Fibroblast of lung (primary cell): ENCODE data around the gene TUBB4B. TPM values are rescaled to one million over a fixed set of nuclear protein-coding genes. Genes with fewer than 3 reads are reported as not detected.

ENCODE experiments used
- DNase-seq, 2 donors: peaks; one replicate each; pipeline versions ENCODE4 v3.0.0 to v3.0.0-alpha.2; 2010; ENCODE audit warnings: low read depth in 2 of 2
- H2AFZ ChIP-seq: 2 replicates; pipeline ENCODE4 v1.5.1; 2012; ENCODE audit warnings: low read length, control low read depth, inconsistent platforms
- H3K27ac ChIP-seq: 2 replicates; pipeline ENCODE4 v1.5.1; 2011; ENCODE audit warnings: low read length, control low read depth; ENCODE audit not compliant: insufficient read depth
- H3K27me3 ChIP-seq: 2 replicates; pipeline ENCODE4 v1.5.1; 2011; ENCODE audit warnings: mild to moderate bottlenecking, low read length; ENCODE audit not compliant: control insufficient read depth, insufficient read depth
- H3K36me3 ChIP-seq: 2 replicates; pipeline ENCODE4 v1.5.1; 2011; ENCODE audit warnings: low read length; ENCODE audit not compliant: control insufficient read depth, insufficient read depth
- H3K4me1 ChIP-seq: 2 replicates; pipeline ENCODE4 v1.5.1; 2011; ENCODE audit warnings: low read length; ENCODE audit not compliant: control insufficient read depth, insufficient read depth; ENCODE audit errors: extremely low read depth
- H3K4me2 ChIP-seq: 2 replicates; pipeline ENCODE4 v1.5.1; 2011; ENCODE audit warnings: low read length, control low read depth; ENCODE audit not compliant: insufficient read depth; ENCODE audit errors: extremely low read depth
- H3K4me3 ChIP-seq, 4 experiments: fragments of 200-600 bp in 1 of 4; sonication (generic) in 1 of 4; replicated peaks in 1 of 4; 2 replicates each; pipeline ENCODE4 v1.5.1; 2011 to 2016; ENCODE audit warnings: low read length in 4 of 4, low read depth in 3 of 4, mild to moderate bottlenecking in 3 of 4, control low read depth in 2 of 4, inconsistent platforms in 1 of 4, mixed read lengths in 1 of 4; ENCODE audit not compliant: insufficient read depth in 1 of 4; ENCODE audit errors: control extremely low read depth in 1 of 4
- H3K79me2 ChIP-seq: 2 replicates; pipeline ENCODE4 v1.5.1; 2012; ENCODE audit warnings: mild to moderate bottlenecking, low read length, inconsistent platforms; ENCODE audit not compliant: control insufficient read depth, insufficient read depth
- H3K9ac ChIP-seq: 2 replicates; pipeline ENCODE4 v1.5.1; 2011; ENCODE audit warnings: mild to moderate bottlenecking, low read length, control low read depth; ENCODE audit not compliant: insufficient read depth
- H3K9me3 ChIP-seq: 2 replicates; pipeline ENCODE4 v1.5.1; 2012; ENCODE audit warnings: low read depth, low read length; ENCODE audit not compliant: control insufficient read depth, insufficient read depth
- H4K20me1 ChIP-seq: 2 replicates; pipeline ENCODE4 v1.5.1; 2011; ENCODE audit warnings: low read length; ENCODE audit not compliant: control insufficient read depth, insufficient read depth; ENCODE audit errors: extremely low read depth
- CTCF ChIP-seq, 2 donors: IDR thresholded peaks in 1 of 2; conservative IDR thresholded peaks in 1 of 2; 1 replicate in 1 of 2; 2 replicates in 1 of 2; pipeline ENCODE4 v1.5.1; 2011 to 2012; ENCODE audit warnings: low read length in 2 of 2, control low read depth in 1 of 2, inconsistent platforms in 1 of 2, low read depth in 1 of 2, mild to moderate bottlenecking in 1 of 2
- EZH2 ChIP-seq: IDR thresholded peaks from 2 replicates; pipeline ENCODE4 v1.5.1; 2012; ENCODE audit warnings: low read length, control low read depth, mild to moderate bottlenecking; ENCODE audit errors: missing control alignments
- polyA plus RNA-seq, 2 donors: library from polyadenylated mRNA; depleted of rRNA in 1 of 2; stranded (reverse) in 1 of 2; unstranded in 1 of 2; fragments of >200 nt; gene quantifications; 2 replicates each; pipeline ENCODE4 v1.2.1, GENCODE V29; 2011 to 2012; ENCODE audit warnings: missing spikeins in 1 of 2
- total RNA-seq: library from RNA; depleted of rRNA; stranded (reverse); fragments of >200 nt; gene quantifications from 2 replicates; pipeline ENCODE4 v1.2.1, GENCODE V29; 2014

Gene TUBB4B
- total and polyA plus RNA-seq, 2 donors (not counting 1 experiment from before 2014, with no cell fraction given) = 111 to 332 TPM

GRCh38 chr9:137219757-137220316 is 21.2 kb upstream of the TUBB4B start:
- Histone ChIP-seq H4K20me1 (no peaks in the 10 kb centered on the region), H3K36me3 (peaks cover 11% of the 10 kb centered on the region), H3K79me2 (no peaks in the 10 kb centered on the region), H3K4me2 (no peak overlapping the region), H3K27ac (no peak overlapping the region), H3K4me3 (no peak overlapping the region), H2AFZ (no peak overlapping the region), H3K4me1 (peaks cover 8% of the 10 kb centered on the region), H3K9ac (no peak overlapping the region), H3K9me3 (no peaks in the 10 kb centered on the region), H3K27me3 (no peaks in the 10 kb centered on the region)
- no peak for TF ChIP-seq EZH2
- no peak for TF ChIP-seq CTCF (conservative IDR thresholded peaks at IDR 0.05 in 1 of 2, IDR thresholded peaks at IDR 0.05 in 1 of 2; ENCODE audit: low read depth in 1 of 2, low read length in 2 of 2)
- no peak for DNase-seq

GRCh38 chr9:137220317-137221094 is 20.6 kb upstream of the TUBB4B start:
- no peak for TF ChIP-seq EZH2
- no peak for TF ChIP-seq CTCF (conservative IDR thresholded peaks at IDR 0.05 in 1 of 2, IDR thresholded peaks at IDR 0.05 in 1 of 2; ENCODE audit: low read depth in 1 of 2, low read length in 2 of 2)
- DNase-seq = no peak
- Histone ChIP-seq H4K20me1 (no peaks in the 10 kb centered on the region), H3K4me2 (no peak overlapping the region), H3K36me3 (peaks cover 7% of the 10 kb centered on the region), H2AFZ (no peak overlapping the region), H3K79me2 (no peaks in the 10 kb centered on the region), H3K27me3 (no peaks in the 10 kb centered on the region), H3K27ac (no peak overlapping the region), H3K4me3 (no peak overlapping the region), H3K9ac (no peak overlapping the region), H3K9me3 (no peaks in the 10 kb centered on the region), H3K4me1 (peaks cover 8% of the 10 kb centered on the region)

- Histone ChIP-seq H3K79me2 (no peaks in the 10 kb centered on the region), H3K4me1 (peaks cover 8% of the 10 kb centered on the region), H3K9me3 (no peaks in the 10 kb centered on the region), H3K27me3 (no peaks in the 10 kb centered on the region), H3K4me3 (no peak overlapping the region), H2AFZ (no peak overlapping the region), H4K20me1 (no peaks in the 10 kb centered on the region), H3K36me3 (peaks cover 6% of the 10 kb centered on the region), H3K4me2 (no peak overlapping the region), H3K9ac (no peak overlapping the region), H3K27ac (no peak overlapping the region)
- TF ChIP-seq CTCF (conservative IDR thresholded peaks at IDR 0.05 in 1 of 2, IDR thresholded peaks at IDR 0.05 in 1 of 2; ENCODE audit: low read depth in 1 of 2, low read length in 2 of 2) = no peak
- no peak for TF ChIP-seq EZH2
- no peak for DNase-seq
Measured at GRCh38 chr9:137221095-137221505, 20.0 kb upstream of the TUBB4B start.
